GM23338 (cell line): ENCODE data around the gene ZWINT. TPM values are rescaled to one million over a fixed set of nuclear protein-coding genes. Genes with fewer than 3 reads are reported as not detected.

Experiments
- ATAC-seq: fragments of 200-7000 bp; cut with Tn5 transposase; 3 replicates; pipeline ENCODE4 v1.9.1; 2020
- DNase-seq: peaks from one replicate; pipeline ENCODE4 v3.0.0-alpha.2; 2015; ENCODE audit warnings: low spot score
- H2AFZ ChIP-seq: fragments of 200-600 bp; sonication (generic); 2 replicates; pipeline ENCODE4 v1.8.0; 2016; ENCODE audit warnings: antibody characterized with exemption, mild to moderate bottlenecking, moderate library complexity
- H3F3A ChIP-seq: fragments of 200-600 bp; sonication (generic); replicated peaks from 2 replicates; pipeline ENCODE4 v1.8.0; 2017; ENCODE audit warnings: antibody characterized with exemption, mixed run types, low read depth
- H3K27ac ChIP-seq: fragments of 200-600 bp; sonication (generic); 2 replicates; pipeline ENCODE4 v1.6.1; 2016; ENCODE audit warnings: low read depth
- H3K27me3 ChIP-seq: fragments of 200-600 bp; sonication (generic); 2 replicates; pipeline ENCODE4 v1.8.0; 2016; ENCODE audit warnings: mild to moderate bottlenecking, mixed run types, moderate library complexity; ENCODE audit not compliant: insufficient read depth
- H3K36me3 ChIP-seq: fragments of 200-600 bp; sonication (generic); 2 replicates; pipeline ENCODE4 v1.8.0; 2016; ENCODE audit warnings: mild to moderate bottlenecking; ENCODE audit not compliant: insufficient read depth
- H3K4me1 ChIP-seq: fragments of 200-600 bp; sonication (generic); 2 replicates; pipeline ENCODE4 v1.8.0; 2016; ENCODE audit warnings: mild to moderate bottlenecking, moderate library complexity; ENCODE audit not compliant: insufficient read depth
- H3K4me2 ChIP-seq: fragments of 200-600 bp; sonication (generic); 2 replicates; pipeline ENCODE4 v1.7.1; 2017; ENCODE audit warnings: mixed run types
- H3K4me3 ChIP-seq: fragments of 200-600 bp; sonication (generic); 2 replicates; pipeline ENCODE4 v1.6.1; 2016; ENCODE audit warnings: mixed run types
- H3K79me2 ChIP-seq: fragments of 200-600 bp; sonication (generic); replicated peaks from 2 replicates; pipeline ENCODE4 v1.8.0; 2017; ENCODE audit warnings: mild to moderate bottlenecking; ENCODE audit not compliant: insufficient read depth
- H3K9me2 ChIP-seq: fragments of 200-600 bp; sonication (generic); 2 replicates; pipeline ENCODE4 v1.8.0; 2017; ENCODE audit not compliant: insufficient read depth
- H4K20me1 ChIP-seq: fragments of 200-600 bp; sonication (generic); replicated peaks from 2 replicates; pipeline ENCODE4 v1.8.0; 2017; ENCODE audit warnings: mild to moderate bottlenecking; ENCODE audit not compliant: insufficient read depth
- H3K27ac Mint-ChIP-seq: 2 replicates; pipeline ENCODE4 v1.8.0; 2020; ENCODE audit warnings: inconsistent platforms, mild to moderate bottlenecking, moderate library complexity, mixed read lengths
- H3K27me3 Mint-ChIP-seq: 3 replicates; pipeline ENCODE4 v1.8.0; 2022; ENCODE audit warnings: low read depth, mild to moderate bottlenecking, moderate library complexity, mixed read lengths, inconsistent platforms; ENCODE audit not compliant: insufficient read depth, poor library complexity
- H3K36me3 Mint-ChIP-seq: 3 replicates; pipeline ENCODE4 v1.8.0; 2021; ENCODE audit warnings: low read depth, mild to moderate bottlenecking, inconsistent platforms, moderate library complexity, mixed read lengths
- H3K4me1 Mint-ChIP-seq: 3 replicates; pipeline ENCODE4 v1.8.0; 2020; ENCODE audit warnings: mild to moderate bottlenecking, inconsistent platforms, mixed read lengths
- H3K4me3 Mint-ChIP-seq: 3 replicates; pipeline ENCODE4 v1.8.0; 2021; ENCODE audit warnings: moderate library complexity, mild to moderate bottlenecking, inconsistent platforms, mixed read lengths
- H3K9me3 Mint-ChIP-seq: 3 replicates; pipeline ENCODE4 v1.8.0; 2020; ENCODE audit warnings: moderate library complexity, mild to moderate bottlenecking, inconsistent platforms, mixed read lengths
- CREB1 ChIP-seq: fragments of 250-450 bp; sonication (Bioruptor Pico); IDR thresholded peaks from 2 replicates; pipeline ENCODE4 v1.5.0; 2020; ENCODE audit warnings: low read depth, mild to moderate bottlenecking, moderate library complexity
- EZH2 ChIP-seq: fragments of 200-600 bp; sonication (generic); IDR thresholded peaks from one replicate; pipeline ENCODE4 v1.8.0; 2017; ENCODE audit warnings: antibody characterized with exemption, mild to moderate bottlenecking, low read depth; ENCODE audit not compliant: unreplicated experiment
- EZH2phosphoT487 ChIP-seq: fragments of 200-600 bp; sonication (generic); IDR thresholded peaks from one replicate; pipeline ENCODE4 v1.8.1; 2018; ENCODE audit warnings: antibody characterized with exemption; ENCODE audit not compliant: unreplicated experiment
- JUNB ChIP-seq: IDR thresholded peaks from one replicate; pipeline ENCODE4 v1.6.1; 2016; ENCODE audit warnings: antibody characterized with exemption; ENCODE audit not compliant: unreplicated experiment
- NANOG ChIP-seq: IDR thresholded peaks from 2 replicates; pipeline ENCODE4 v1.6.1; 2016; ENCODE audit warnings: antibody characterized with exemption, borderline replicate concordance
- POLR2AphosphoS5 ChIP-seq: IDR thresholded peaks from 2 replicates; pipeline ENCODE4 v1.6.1; 2016; ENCODE audit warnings: antibody characterized with exemption, low read depth
- STAT1 ChIP-seq: IDR thresholded peaks from one replicate; pipeline ENCODE4 v1.6.1; 2016; ENCODE audit warnings: antibody characterized with exemption; ENCODE audit not compliant: unreplicated experiment
- ZNF114 ChIP-seq: fragments of 250-450 bp; sonication (Bioruptor Pico); IDR thresholded peaks from 2 replicates; pipeline ENCODE4 v1.5.0; 2020; ENCODE audit warnings: mild to moderate bottlenecking, moderate library complexity
- ZNF331 ChIP-seq: fragments of 250-450 bp; sonication (Bioruptor Pico); IDR thresholded peaks from 2 replicates; pipeline ENCODE4 v1.5.0; 2020; ENCODE audit warnings: low read depth, mild to moderate bottlenecking, moderate library complexity
- polyA plus RNA-seq: library from polyadenylated mRNA; unstranded; fragments of >200 nt; fragmentation: Nextera tagmentation; extraction: Ambion mirVana; gene quantifications from 2 replicates; pipeline ENCODE4 v1.2.1, GENCODE V29; 2016
- total RNA-seq: library from RNA; depleted of rRNA; stranded (reverse); fragments of >200 nt; shearing (Covaris generic); gene quantifications from 2 replicates; pipeline ENCODE4 v1.2.3, GENCODE V29; 2014
- TF ChIP-seq, protein P1 (sequence below): IDR thresholded peaks from 2 replicates; pipeline ENCODE4 v1.6.1; 2016; ENCODE audit warnings: antibody characterized with exemption
- TF ChIP-seq, protein P2 (sequence below): IDR thresholded peaks from one replicate; pipeline ENCODE4 v1.6.1; 2018; ENCODE audit warnings: antibody characterized with exemption; ENCODE audit not compliant: unreplicated experiment
- TF ChIP-seq, protein P3 (sequence below), 2 experiments: fragments of 200-600 bp in 1 of 2; sonication (generic) in 1 of 2; conservative IDR thresholded peaks; 2 replicates each; pipeline versions ENCODE4 v1.5.1 to v1.6.1; 2016 to 2017; ENCODE audit warnings: antibody characterized with exemption in 2 of 2, low read depth in 2 of 2, mild to moderate bottlenecking in 2 of 2, moderate library complexity in 1 of 2
- TF ChIP-seq, protein P4 (sequence below): fragments of 250-450 bp; sonication (Bioruptor Pico); IDR thresholded peaks from 2 replicates; pipeline ENCODE4 v1.5.0; 2020; ENCODE audit warnings: mild to moderate bottlenecking, moderate library complexity

ZWINT gene
- total and polyA plus RNA-seq, 2 experiments from 2014 or later = 83.7 to 109 TPM

DNA sequence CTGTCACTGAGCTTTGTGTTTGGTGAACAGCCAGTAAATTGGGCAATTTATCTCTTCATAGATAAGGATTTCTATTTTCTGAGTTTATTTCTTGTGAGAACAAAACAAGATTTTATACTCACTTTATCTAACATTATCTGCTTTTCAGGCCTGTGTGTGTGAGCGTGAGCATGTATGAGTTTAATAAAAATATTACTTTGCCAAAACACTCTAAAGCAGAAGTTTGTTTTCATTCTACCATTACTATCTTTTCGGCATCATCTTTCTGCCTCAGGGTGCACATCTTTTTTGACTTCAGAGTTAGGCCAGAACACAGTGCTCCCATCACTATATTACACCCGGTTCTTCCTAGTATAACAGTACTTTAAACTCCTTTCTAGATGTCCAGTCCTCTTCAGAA lies 13.0 kb downstream of the ZWINT start:
- no peak overlapping the region for H3K27ac ChIP-seq
- no peaks in the 10 kb centered on the region for H3K4me1 ChIP-seq
- H3F3A ChIP-seq = no peaks in the 10 kb centered on the region
- no peak overlapping the region for H3K27ac Mint-ChIP-seq
- TF ChIP-seq, protein P1, sequence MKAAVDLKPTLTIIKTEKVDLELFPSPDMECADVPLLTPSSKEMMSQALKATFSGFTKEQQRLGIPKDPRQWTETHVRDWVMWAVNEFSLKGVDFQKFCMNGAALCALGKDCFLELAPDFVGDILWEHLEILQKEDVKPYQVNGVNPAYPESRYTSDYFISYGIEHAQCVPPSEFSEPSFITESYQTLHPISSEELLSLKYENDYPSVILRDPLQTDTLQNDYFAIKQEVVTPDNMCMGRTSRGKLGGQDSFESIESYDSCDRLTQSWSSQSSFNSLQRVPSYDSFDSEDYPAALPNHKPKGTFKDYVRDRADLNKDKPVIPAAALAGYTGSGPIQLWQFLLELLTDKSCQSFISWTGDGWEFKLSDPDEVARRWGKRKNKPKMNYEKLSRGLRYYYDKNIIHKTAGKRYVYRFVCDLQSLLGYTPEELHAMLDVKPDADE = no peak
- no peak for TF ChIP-seq CREB1 (CRISPR knock-in tag)
- TF ChIP-seq ZNF331 (CRISPR knock-in tag) = no peak
- TF ChIP-seq ZNF114 (CRISPR knock-in tag) = no peak
- TF ChIP-seq, protein P2, sequence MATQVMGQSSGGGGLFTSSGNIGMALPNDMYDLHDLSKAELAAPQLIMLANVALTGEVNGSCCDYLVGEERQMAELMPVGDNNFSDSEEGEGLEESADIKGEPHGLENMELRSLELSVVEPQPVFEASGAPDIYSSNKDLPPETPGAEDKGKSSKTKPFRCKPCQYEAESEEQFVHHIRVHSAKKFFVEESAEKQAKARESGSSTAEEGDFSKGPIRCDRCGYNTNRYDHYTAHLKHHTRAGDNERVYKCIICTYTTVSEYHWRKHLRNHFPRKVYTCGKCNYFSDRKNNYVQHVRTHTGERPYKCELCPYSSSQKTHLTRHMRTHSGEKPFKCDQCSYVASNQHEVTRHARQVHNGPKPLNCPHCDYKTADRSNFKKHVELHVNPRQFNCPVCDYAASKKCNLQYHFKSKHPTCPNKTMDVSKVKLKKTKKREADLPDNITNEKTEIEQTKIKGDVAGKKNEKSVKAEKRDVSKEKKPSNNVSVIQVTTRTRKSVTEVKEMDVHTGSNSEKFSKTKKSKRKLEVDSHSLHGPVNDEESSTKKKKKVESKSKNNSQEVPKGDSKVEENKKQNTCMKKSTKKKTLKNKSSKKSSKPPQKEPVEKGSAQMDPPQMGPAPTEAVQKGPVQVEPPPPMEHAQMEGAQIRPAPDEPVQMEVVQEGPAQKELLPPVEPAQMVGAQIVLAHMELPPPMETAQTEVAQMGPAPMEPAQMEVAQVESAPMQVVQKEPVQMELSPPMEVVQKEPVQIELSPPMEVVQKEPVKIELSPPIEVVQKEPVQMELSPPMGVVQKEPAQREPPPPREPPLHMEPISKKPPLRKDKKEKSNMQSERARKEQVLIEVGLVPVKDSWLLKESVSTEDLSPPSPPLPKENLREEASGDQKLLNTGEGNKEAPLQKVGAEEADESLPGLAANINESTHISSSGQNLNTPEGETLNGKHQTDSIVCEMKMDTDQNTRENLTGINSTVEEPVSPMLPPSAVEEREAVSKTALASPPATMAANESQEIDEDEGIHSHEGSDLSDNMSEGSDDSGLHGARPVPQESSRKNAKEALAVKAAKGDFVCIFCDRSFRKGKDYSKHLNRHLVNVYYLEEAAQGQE = no peak
- TF ChIP-seq JUNB = no peak
- TF ChIP-seq STAT1 = no peak
- no peak for TF ChIP-seq EZH2
- TF ChIP-seq, protein P3, sequence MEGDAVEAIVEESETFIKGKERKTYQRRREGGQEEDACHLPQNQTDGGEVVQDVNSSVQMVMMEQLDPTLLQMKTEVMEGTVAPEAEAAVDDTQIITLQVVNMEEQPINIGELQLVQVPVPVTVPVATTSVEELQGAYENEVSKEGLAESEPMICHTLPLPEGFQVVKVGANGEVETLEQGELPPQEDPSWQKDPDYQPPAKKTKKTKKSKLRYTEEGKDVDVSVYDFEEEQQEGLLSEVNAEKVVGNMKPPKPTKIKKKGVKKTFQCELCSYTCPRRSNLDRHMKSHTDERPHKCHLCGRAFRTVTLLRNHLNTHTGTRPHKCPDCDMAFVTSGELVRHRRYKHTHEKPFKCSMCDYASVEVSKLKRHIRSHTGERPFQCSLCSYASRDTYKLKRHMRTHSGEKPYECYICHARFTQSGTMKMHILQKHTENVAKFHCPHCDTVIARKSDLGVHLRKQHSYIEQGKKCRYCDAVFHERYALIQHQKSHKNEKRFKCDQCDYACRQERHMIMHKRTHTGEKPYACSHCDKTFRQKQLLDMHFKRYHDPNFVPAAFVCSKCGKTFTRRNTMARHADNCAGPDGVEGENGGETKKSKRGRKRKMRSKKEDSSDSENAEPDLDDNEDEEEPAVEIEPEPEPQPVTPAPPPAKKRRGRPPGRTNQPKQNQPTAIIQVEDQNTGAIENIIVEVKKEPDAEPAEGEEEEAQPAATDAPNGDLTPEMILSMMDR (conservative IDR thresholded peaks at IDR 0.05; ENCODE audit: low read depth in 2 of 2) = no peak
- no peak for TF ChIP-seq EZH2phosphoT487
- no peak for TF ChIP-seq NANOG
- TF ChIP-seq POLR2AphosphoS5 = no peak
- TF ChIP-seq, protein P4, sequence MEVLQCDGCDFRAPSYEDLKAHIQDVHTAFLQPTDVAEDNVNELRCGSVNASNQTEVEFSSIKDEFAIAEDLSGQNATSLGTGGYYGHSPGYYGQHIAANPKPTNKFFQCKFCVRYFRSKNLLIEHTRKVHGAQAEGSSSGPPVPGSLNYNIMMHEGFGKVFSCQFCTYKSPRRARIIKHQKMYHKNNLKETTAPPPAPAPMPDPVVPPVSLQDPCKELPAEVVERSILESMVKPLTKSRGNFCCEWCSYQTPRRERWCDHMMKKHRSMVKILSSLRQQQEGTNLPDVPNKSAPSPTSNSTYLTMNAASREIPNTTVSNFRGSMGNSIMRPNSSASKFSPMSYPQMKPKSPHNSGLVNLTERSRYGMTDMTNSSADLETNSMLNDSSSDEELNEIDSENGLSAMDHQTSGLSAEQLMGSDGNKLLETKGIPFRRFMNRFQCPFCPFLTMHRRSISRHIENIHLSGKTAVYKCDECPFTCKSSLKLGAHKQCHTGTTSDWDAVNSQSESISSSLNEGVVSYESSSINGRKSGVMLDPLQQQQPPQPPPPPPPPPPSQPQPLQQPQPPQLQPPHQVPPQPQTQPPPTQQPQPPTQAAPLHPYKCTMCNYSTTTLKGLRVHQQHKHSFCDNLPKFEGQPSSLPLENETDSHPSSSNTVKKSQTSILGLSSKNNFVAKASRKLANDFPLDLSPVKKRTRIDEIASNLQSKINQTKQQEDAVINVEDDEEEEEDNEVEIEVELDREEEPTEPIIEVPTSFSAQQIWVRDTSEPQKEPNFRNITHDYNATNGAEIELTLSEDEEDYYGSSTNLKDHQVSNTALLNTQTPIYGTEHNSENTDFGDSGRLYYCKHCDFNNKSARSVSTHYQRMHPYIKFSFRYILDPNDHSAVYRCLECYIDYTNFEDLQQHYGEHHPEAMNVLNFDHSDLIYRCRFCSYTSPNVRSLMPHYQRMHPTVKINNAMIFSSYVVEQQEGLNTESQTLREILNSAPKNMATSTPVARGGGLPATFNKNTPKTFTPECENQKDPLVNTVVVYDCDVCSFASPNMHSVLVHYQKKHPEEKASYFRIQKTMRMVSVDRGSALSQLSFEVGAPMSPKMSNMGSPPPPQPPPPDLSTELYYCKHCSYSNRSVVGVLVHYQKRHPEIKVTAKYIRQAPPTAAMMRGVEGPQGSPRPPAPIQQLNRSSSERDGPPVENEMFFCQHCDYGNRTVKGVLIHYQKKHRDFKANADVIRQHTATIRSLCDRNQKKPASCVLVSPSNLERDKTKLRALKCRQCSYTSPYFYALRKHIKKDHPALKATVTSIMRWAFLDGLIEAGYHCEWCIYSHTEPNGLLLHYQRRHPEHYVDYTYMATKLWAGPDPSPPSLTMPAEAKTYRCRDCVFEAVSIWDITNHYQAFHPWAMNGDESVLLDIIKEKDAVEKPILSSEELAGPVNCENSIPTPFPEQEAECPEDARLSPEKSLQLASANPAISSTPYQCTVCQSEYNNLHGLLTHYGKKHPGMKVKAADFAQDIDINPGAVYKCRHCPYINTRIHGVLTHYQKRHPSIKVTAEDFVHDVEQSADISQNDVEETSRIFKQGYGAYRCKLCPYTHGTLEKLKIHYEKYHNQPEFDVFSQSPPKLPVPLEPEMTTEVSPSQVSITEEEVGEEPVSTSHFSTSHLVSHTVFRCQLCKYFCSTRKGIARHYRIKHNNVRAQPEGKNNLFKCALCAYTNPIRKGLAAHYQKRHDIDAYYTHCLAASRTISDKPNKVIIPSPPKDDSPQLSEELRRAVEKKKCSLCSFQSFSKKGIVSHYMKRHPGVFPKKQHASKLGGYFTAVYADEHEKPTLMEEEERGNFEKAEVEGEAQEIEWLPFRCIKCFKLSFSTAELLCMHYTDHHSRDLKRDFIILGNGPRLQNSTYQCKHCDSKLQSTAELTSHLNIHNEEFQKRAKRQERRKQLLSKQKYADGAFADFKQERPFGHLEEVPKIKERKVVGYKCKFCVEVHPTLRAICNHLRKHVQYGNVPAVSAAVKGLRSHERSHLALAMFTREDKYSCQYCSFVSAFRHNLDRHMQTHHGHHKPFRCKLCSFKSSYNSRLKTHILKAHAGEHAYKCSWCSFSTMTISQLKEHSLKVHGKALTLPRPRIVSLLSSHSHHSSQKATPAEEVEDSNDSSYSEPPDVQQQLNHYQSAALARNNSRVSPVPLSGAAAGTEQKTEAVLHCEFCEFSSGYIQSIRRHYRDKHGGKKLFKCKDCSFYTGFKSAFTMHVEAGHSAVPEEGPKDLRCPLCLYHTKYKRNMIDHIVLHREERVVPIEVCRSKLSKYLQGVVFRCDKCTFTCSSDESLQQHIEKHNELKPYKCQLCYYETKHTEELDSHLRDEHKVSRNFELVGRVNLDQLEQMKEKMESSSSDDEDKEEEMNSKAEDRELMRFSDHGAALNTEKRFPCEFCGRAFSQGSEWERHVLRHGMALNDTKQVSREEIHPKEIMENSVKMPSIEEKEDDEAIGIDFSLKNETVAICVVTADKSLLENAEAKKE = no peak
- no peaks in the 10 kb centered on the region for H3K79me2 ChIP-seq
- no peak for DNase-seq
- H3K4me3 Mint-ChIP-seq = no peak overlapping the region
- 0 out of 3 replicates have a peak, but pooled peaks cover 6% of the 10 kb centered on the region for H3K36me3 Mint-ChIP-seq
- H3K27me3 ChIP-seq = no peaks in the 10 kb centered on the region
- H3K9me2 ChIP-seq = no peaks in the 10 kb centered on the region
- no peak overlapping the region for H3K4me3 ChIP-seq
- no peaks in the 10 kb centered on the region for H3K9me3 Mint-ChIP-seq
- no peak for ATAC-seq
- H3K4me1 Mint-ChIP-seq = no peaks in the 10 kb centered on the region
- H3K4me2 ChIP-seq = no peak overlapping the region
- no peak overlapping the region for H2AFZ ChIP-seq
- H3K27me3 Mint-ChIP-seq = no peaks in the 10 kb centered on the region
- no peaks in the 10 kb centered on the region for H3K36me3 ChIP-seq
- H4K20me1 ChIP-seq = no peaks in the 10 kb centered on the region
